GM06990 (cell line): ENCODE data around the gene HS3ST6.

Experiments
- DNase-seq: peaks from one replicate; pipeline ENCODE4 v3.0.0-alpha.2; 2011; ENCODE audit not compliant: insufficient read length; ENCODE audit errors: extremely low read depth
- H3K27me3 ChIP-seq: replicated peaks from 2 replicates; pipeline ENCODE4 v1.6.0; 2011; ENCODE audit warnings: low read length; ENCODE audit not compliant: control insufficient read depth, insufficient read depth
- H3K36me3 ChIP-seq: 2 replicates; pipeline ENCODE4 v1.5.1; 2011; ENCODE audit warnings: low read length; ENCODE audit not compliant: control insufficient read depth, insufficient read depth
- H3K4me3 ChIP-seq: replicated peaks from 2 replicates; pipeline ENCODE4 v1.5.1; 2011; ENCODE audit warnings: low read depth, mild to moderate bottlenecking, control low read depth, low read length
- CTCF ChIP-seq: IDR thresholded peaks from 2 replicates; pipeline ENCODE4 v1.5.1; 2011; ENCODE audit warnings: low read length, control low read depth, mild to moderate bottlenecking, inconsistent platforms; ENCODE audit not compliant: insufficient read depth, poor library complexity, severe bottlenecking

HS3ST6 gene

GRCh38 chr16:1916640-1916990 is 1.6 kb downstream of the HS3ST6 start:
- H3K4me3 ChIP-seq: no peak overlapping the region
- peaks cover 2% of the 10 kb centered on the region for H3K27me3 ChIP-seq
- TF ChIP-seq CTCF: no peak
- no peak for DNase-seq
- no peaks in the 10 kb centered on the region for H3K36me3 ChIP-seq

GRCh38 chr16:1915732-1916639 is 2.2 kb downstream of the HS3ST6 start:
- H3K36me3 ChIP-seq: no peaks in the 10 kb centered on the region
- no peak overlapping the region for H3K4me3 ChIP-seq
- no peak for DNase-seq
- peaks cover 2% of the 10 kb centered on the region for H3K27me3 ChIP-seq
- TF ChIP-seq CTCF: no peak

GRCh38 chr16:1914988-1915387 is 3.2 kb downstream of the HS3ST6 start:
- Histone ChIP-seq H3K4me3 (no peak overlapping the region), H3K36me3 (no peaks in the 10 kb centered on the region), H3K27me3 (peaks cover 2% of the 10 kb centered on the region)
- no peak for DNase-seq
- TF ChIP-seq CTCF: no peak

GRCh38 chr16:1914084-1914608 is 4.1 kb downstream of the HS3ST6 start:
- Histone ChIP-seq H3K36me3 (no peaks in the 10 kb centered on the region), H3K27me3 (peaks cover 2% of the 10 kb centered on the region), H3K4me3 (no peak overlapping the region)
- DNase-seq: no peak
- no peak for TF ChIP-seq CTCF

- Histone ChIP-seq H3K36me3 (no peaks in the 10 kb centered on the region), H3K27me3 (peaks cover 2% of the 10 kb centered on the region), H3K4me3 (no peak overlapping the region)
- TF ChIP-seq CTCF: no peak
- no peak for DNase-seq
Observed at GRCh38 chr16:1913327-1914083, 4.7 kb downstream of the HS3ST6 start.
